SK-N-SH (cell line): ENCODE results near the gene WDR11. TPM values are rescaled to one million over a fixed set of nuclear protein-coding genes. Genes with fewer than 3 reads are reported as not detected.

Experiments used
- CTCF ChIA-PET: fragments of 300-600, 350-600 bp; formaldehyde crosslinking; extraction: SDS; loops from one replicate; lab custom pipeline; 2021; lab: Yijun Ruan, JAX
- POLR2A ChIA-PET: fragments of 350-600 bp; sonication (Branson Sonifier 250); formaldehyde crosslinking; extraction: SDS; loops from one replicate; lab custom pipeline; 2020; ENCODE audit warnings: antibody characterized with exemption, inconsistent platforms; lab: Yijun Ruan, JAX
- DNase-seq: peaks from one replicate; pipeline ENCODE4 v3.0.0; 2012
- H2AFZ ChIP-seq: fragments of 200-600 bp; sonication (generic); 2 replicates; pipeline ENCODE4 v1.8.1; 2016; ENCODE audit warnings: antibody characterized with exemption, mild to moderate bottlenecking, low read depth
- H3F3A ChIP-seq: fragments of 200-600 bp; sonication (generic); replicated peaks from 2 replicates; pipeline ENCODE3; 2016; ENCODE audit warnings: antibody characterized with exemption, mild to moderate bottlenecking; ENCODE audit not compliant: insufficient read depth
- H3K27ac ChIP-seq, 2 experiments: fragments of 200-500 bp in 1 of 2; fragments of 200-600 bp in 1 of 2; sonication (Bioruptor generic) in 1 of 2; sonication (generic), shearing (Covaris generic) in 1 of 2; 2 replicates each; pipeline versions ENCODE4 v1.5.1 to v1.6.1; 2014 to 2016; ENCODE audit warnings: low read depth in 2 of 2, inconsistent platforms in 1 of 2, low read length in 1 of 2, mild to moderate bottlenecking in 1 of 2, mixed read lengths in 1 of 2
- H3K27me3 ChIP-seq: fragments of 200-600 bp; sonication (generic), shearing (Covaris generic); 2 replicates; pipeline ENCODE4 v1.6.1; 2016; ENCODE audit warnings: mixed run types; ENCODE audit not compliant: insufficient read depth
- H3K36me3 ChIP-seq, 2 experiments: fragments of 200-500 bp in 1 of 2; fragments of 200-600 bp in 1 of 2; sonication (Bioruptor generic) in 1 of 2; sonication (generic) in 1 of 2; replicated peaks in 1 of 2; 2 replicates each; pipeline versions ENCODE3 to v1.5.1; 2014 to 2016; ENCODE audit warnings: low read length in 1 of 2, mild to moderate bottlenecking in 1 of 2; ENCODE audit not compliant: insufficient read depth in 2 of 2, control insufficient read depth in 1 of 2
- H3K4me1 ChIP-seq, 2 experiments: fragments of 200-500 bp in 1 of 2; fragments of 200-600 bp in 1 of 2; sonication (Bioruptor generic) in 1 of 2; sonication (generic), shearing (Covaris generic) in 1 of 2; 2 replicates each; pipeline versions ENCODE4 v1.5.1 to v1.6.1; 2014 to 2016; ENCODE audit warnings: low read depth in 1 of 2, low read length in 1 of 2, mixed run types in 1 of 2; ENCODE audit not compliant: insufficient read depth in 2 of 2, control insufficient read depth in 1 of 2
- H3K4me2 ChIP-seq: fragments of 200-600 bp; sonication (generic), shearing (Covaris generic); 2 replicates; pipeline ENCODE4 v1.6.1; 2017; ENCODE audit warnings: mixed run types
- H3K4me3 ChIP-seq, 2 experiments: fragments of 200-500 bp in 1 of 2; fragments of 200-600 bp in 1 of 2; sonication (Bioruptor generic) in 1 of 2; sonication (generic), shearing (Covaris generic) in 1 of 2; 2 replicates each; pipeline versions ENCODE4 v1.5.1 to v1.8.1; 2014 to 2016; ENCODE audit warnings: low read depth in 2 of 2, inconsistent platforms in 1 of 2, low read length in 1 of 2, mild to moderate bottlenecking in 1 of 2, mixed read lengths in 1 of 2, moderate library complexity in 1 of 2
- H3K79me2 ChIP-seq: fragments of 200-600 bp; sonication (generic); 2 replicates; pipeline ENCODE4 v1.8.1; 2017; ENCODE audit warnings: mild to moderate bottlenecking; ENCODE audit not compliant: insufficient read depth
- H3K9ac ChIP-seq: fragments of 200-600 bp; sonication (generic); 2 replicates; pipeline ENCODE4 v1.6.1; 2017; ENCODE audit warnings: mixed run types
- H3K9me2 ChIP-seq: fragments of 200-600 bp; sonication (generic); 2 replicates; pipeline ENCODE4 v1.6.1; 2017; ENCODE audit warnings: mixed run types
- H3K9me3 ChIP-seq: fragments of 200-600 bp; sonication (generic); 2 replicates; pipeline ENCODE4 v1.6.1; 2017; ENCODE audit warnings: mixed run types, mild to moderate bottlenecking, moderate library complexity
- H4K20me1 ChIP-seq: fragments of 200-600 bp; sonication (generic); 2 replicates; pipeline ENCODE4 v1.6.1; 2017; ENCODE audit warnings: mild to moderate bottlenecking, mixed run types; ENCODE audit not compliant: insufficient read depth
- CHD2 ChIP-seq: fragments of 150-350 bp; IDR thresholded peaks from 2 replicates; pipeline ENCODE4 v1.6.1; 2018; ENCODE audit warnings: low read length; ENCODE audit not compliant: partially characterized antibody
- CTCF ChIP-seq: fragments of 200-600 bp; sonication (generic); IDR thresholded peaks from 2 replicates; pipeline ENCODE4 v1.6.1; 2017; ENCODE audit warnings: antibody characterized with exemption, mild to moderate bottlenecking, moderate library complexity
- ELF1 ChIP-seq: IDR thresholded peaks from 2 replicates; pipeline ENCODE4 v1.4.0; 2012
- EZH2phosphoT487 ChIP-seq: fragments of 200-600 bp; sonication (generic); IDR thresholded peaks from 2 replicates; pipeline ENCODE4 v1.6.1; 2017; ENCODE audit warnings: low read depth, mixed run types, mild to moderate bottlenecking, antibody characterized with exemption, moderate library complexity, borderline replicate concordance
- FOSL2 ChIP-seq: IDR thresholded peaks from 2 replicates; pipeline ENCODE4 v1.4.0; 2012; ENCODE audit warnings: low read depth, mild to moderate bottlenecking, moderate library complexity, borderline replicate concordance
- FOXM1 ChIP-seq: IDR thresholded peaks from 2 replicates; pipeline ENCODE4 v1.4.0; 2012; ENCODE audit warnings: low read depth, mild to moderate bottlenecking
- GABPA ChIP-seq: IDR thresholded peaks from 2 replicates; pipeline ENCODE4 v1.4.0; 2012; ENCODE audit warnings: low read depth, mild to moderate bottlenecking
- JUND ChIP-seq: IDR thresholded peaks from 2 replicates; pipeline ENCODE4 v1.4.0; 2012
- MEF2A ChIP-seq: IDR thresholded peaks from 2 replicates; pipeline ENCODE4 v1.4.0; 2012; ENCODE audit warnings: low read depth, borderline replicate concordance
- MXI1 ChIP-seq: IDR thresholded peaks from 2 replicates; pipeline ENCODE4 v1.6.1; 2012; ENCODE audit warnings: mild to moderate bottlenecking, low read depth, low read length, improper control_type of control experiment
- NFIC ChIP-seq: IDR thresholded peaks from 2 replicates; pipeline ENCODE4 v1.4.0; 2012; ENCODE audit warnings: borderline replicate concordance
- NRF1 ChIP-seq: IDR thresholded peaks from 2 replicates; pipeline ENCODE4 v1.6.1; 2012; ENCODE audit warnings: low read depth, mild to moderate bottlenecking, low read length
- PBX3 ChIP-seq: IDR thresholded peaks from 2 replicates; pipeline ENCODE4; 2012
- POLR2AphosphoS5 ChIP-seq: IDR thresholded peaks from 2 replicates; pipeline ENCODE4 v1.6.1; 2012; ENCODE audit warnings: low read depth, low read length
- RAD21 ChIP-seq: IDR thresholded peaks from 2 replicates; pipeline ENCODE4 v1.6.1; 2012; ENCODE audit warnings: mild to moderate bottlenecking, low read length
- RCOR1 ChIP-seq: fragments of 150-350 bp; IDR thresholded peaks from 2 replicates; pipeline ENCODE4 v1.6.1; 2017; ENCODE audit warnings: antibody characterized with exemption, low read length
- RFX5 ChIP-seq: IDR thresholded peaks from 2 replicates; pipeline ENCODE4 v1.6.1; 2012; ENCODE audit warnings: mild to moderate bottlenecking, improper control_type of control experiment, low read length
- RXRA ChIP-seq: IDR thresholded peaks from 2 replicates; pipeline ENCODE4 v1.4.0; 2012; ENCODE audit warnings: low read depth, mild to moderate bottlenecking, borderline replicate concordance
- SIN3A ChIP-seq: IDR thresholded peaks from 2 replicates; pipeline ENCODE4 v1.6.1; 2012; ENCODE audit warnings: low read depth, mild to moderate bottlenecking, low read length, moderate library complexity, borderline replicate concordance
- SMC3 ChIP-seq: IDR thresholded peaks from 2 replicates; pipeline ENCODE4 v1.6.1; 2012; ENCODE audit warnings: low read depth, low read length, improper control_type of control experiment
- TAF1 ChIP-seq: IDR thresholded peaks from 2 replicates; pipeline ENCODE4 v1.6.1; 2012; ENCODE audit warnings: low read depth, mild to moderate bottlenecking, low read length, moderate library complexity, borderline replicate concordance
- TCF12 ChIP-seq: IDR thresholded peaks from 2 replicates; pipeline ENCODE4 v1.4.0; 2012
- TEAD4 ChIP-seq: IDR thresholded peaks from 2 replicates; pipeline ENCODE4 v1.4.0; 2012; ENCODE audit warnings: mild to moderate bottlenecking, borderline replicate concordance; ENCODE audit not compliant: insufficient read depth
- USF1 ChIP-seq: IDR thresholded peaks from 2 replicates; pipeline ENCODE4 v1.4.0; 2012; ENCODE audit warnings: low read depth, borderline replicate concordance
- USF2 ChIP-seq: fragments of 150-350 bp; IDR thresholded peaks from 2 replicates; pipeline ENCODE4 v1.6.1; 2017; ENCODE audit warnings: antibody characterized with exemption, low read length, low read depth, borderline replicate concordance
- ZBTB33 ChIP-seq: IDR thresholded peaks from 2 replicates; pipeline ENCODE4 v1.4.0; 2012; ENCODE audit warnings: low read depth, borderline replicate concordance
- WGBS: methylation state at CpG from one replicate; pipeline ENCODE4 v1.1.6; 2017; ENCODE audit warnings: low lambda C conversion rate; 5-methylcytosine and 5-hydroxymethylcytosine counted together
- polyA plus RNA-seq, 3 experiments: library from polyadenylated mRNA; depleted of rRNA; stranded (reverse); fragments of >200 nt; gene quantifications; 2 replicates each; pipeline ENCODE4 v1.2.3, GENCODE V29; 2012

WDR11 gene
- polyA plus RNA-seq (2012; rRNA removed) = 35.1 and 54.2 TPM in 2 replicates
- polyA plus RNA-seq (2012; cell fraction: cytosol; rRNA removed) = 33.7 and 35.2 TPM in 2 replicates
- 81.5 and 122 TPM in 2 replicates for polyA plus RNA-seq (2012; cell fraction: nucleus; rRNA removed)

- Histone ChIP-seq H3K9me2 (no peaks in the 10 kb centered on the region), H3K9ac (peak within 1 kb of the TSS; percentile 91), H3K79me2 (peaks cover 50% of the 10 kb centered on the region), H3K36me3 (peaks cover 11 to 21% of the 10 kb centered on the region in 2 experiments), H3K27me3 (no peaks in the 10 kb centered on the region), H2AFZ (peak within 1 kb of the TSS; percentile 98), H3K27ac (peak within 1 kb of the TSS; percentile 81 to 86), H3K9me3 (no peaks in the 10 kb centered on the region), H3K4me3 (peak within 1 kb of the TSS; percentile 90 to 95), H4K20me1 (no peaks in the 10 kb centered on the region), H3F3A (no peaks in the 10 kb centered on the region), H3K4me1 (peaks cover 0 to 10% of the 10 kb centered on the region in 2 experiments; a peak in 2 of 4 replicates), H3K4me2 (peak within 1 kb of the TSS; percentile 93)
- 6% methylated on average over 30 of the region's 45 CpGs for WGBS
- POLR2A ChIA-PET = interaction anchor here (0.6 kb wide), 1 partner anchor 18 kb away, joined by 5 read pairs; no protein-coding TSS in a partner anchor
- CTCF ChIA-PET = interaction anchor here (1.1 kb wide), 1 partner anchor 11 kb away, joined by 5 read pairs; no protein-coding TSS in a partner anchor
- peak; percentile 89 for DNase-seq
- no peak for TF ChIP-seq MEF2A
- TF ChIP-seq USF2 = no peak
- peak; percentile 24; the same call in 1 of the 2 replicates for TF ChIP-seq JUND
- TF ChIP-seq FOXM1 = no peak
- TF ChIP-seq TCF12 = peak; percentile 57
- no peak; the same call in 1 of the 2 replicates for TF ChIP-seq RXRA
- TF ChIP-seq ELF1 = peak; percentile 97
- peak; percentile 94 for TF ChIP-seq TAF1
- TF ChIP-seq NFIC = peak; percentile 56
- TF ChIP-seq PBX3 = peak; percentile 46; the same call in 1 of the 2 replicates
- no peak for TF ChIP-seq CTCF
- peak; percentile 80 for TF ChIP-seq RCOR1
- no peak; the same call in 1 of the 2 replicates for TF ChIP-seq SMC3
- TF ChIP-seq SIN3A = peak; percentile 95
- TF ChIP-seq EZH2phosphoT487 = no peak
- peak; percentile 91 for TF ChIP-seq POLR2AphosphoS5
- peak; percentile 68; the same call in 1 of the 2 replicates for TF ChIP-seq ZBTB33
- peak; percentile 53; the same call in 1 of the 2 replicates for TF ChIP-seq RFX5
- TF ChIP-seq MXI1 = peak; percentile 81
- TF ChIP-seq USF1 = peak; percentile 66
- no peak for TF ChIP-seq NRF1
- peak; percentile 18; the same call in 1 of the 2 replicates for TF ChIP-seq FOSL2
- TF ChIP-seq GABPA = peak; percentile 95
- TF ChIP-seq CHD2 = peak; percentile 93
- peak; percentile 23; the same call in 1 of the 2 replicates for TF ChIP-seq RAD21
- no peak for TF ChIP-seq TEAD4
Measured at GRCh38 chr10:120850911-120851865, at the start of gene WDR11. Gene WDR11 (plus strand): TSS chr10:120851362. CDS start chr10:120851421, 59 bp downstream.
